Neural progenitor cell (in vitro differentiated cells): ENCODE results near the gene PDE8B.

Source experiments
- EZH2 ChIP-seq: fragments of 200-600 bp; sonication (generic); IDR thresholded peaks from 2 replicates; pipeline ENCODE4 v1.6.1; 2017; ENCODE audit warnings: antibody characterized with exemption, mild to moderate bottlenecking, moderate library complexity
- EZH2phosphoT487 ChIP-seq: fragments of 200-600 bp; sonication (generic); IDR thresholded peaks from 2 replicates; pipeline ENCODE4 v1.6.1; 2017; ENCODE audit warnings: antibody characterized with exemption
- TF ChIP-seq, protein P1 (sequence below): fragments of 200-600 bp; sonication (generic); IDR thresholded peaks from 2 replicates; pipeline ENCODE4 v1.5.1; 2017; ENCODE audit warnings: antibody characterized with exemption, mild to moderate bottlenecking

DNA sequence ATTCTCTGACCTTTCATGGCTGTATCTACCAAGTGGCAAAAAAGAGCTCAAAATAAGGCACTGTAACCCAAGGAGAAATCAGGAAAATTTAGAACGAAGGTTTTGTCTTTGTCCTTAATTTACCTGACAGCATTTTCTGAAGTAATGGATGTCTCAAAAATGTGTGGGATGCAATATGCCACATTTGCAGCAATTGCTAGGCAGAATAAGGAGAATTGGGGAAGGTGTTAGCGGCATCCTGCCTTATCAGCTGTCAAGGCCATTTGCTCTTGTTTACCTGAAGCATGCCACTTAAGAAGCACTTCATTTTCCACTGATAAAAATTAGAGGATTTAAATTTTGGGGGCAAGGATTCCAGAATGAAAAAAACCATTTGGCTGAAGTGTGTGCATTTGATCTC is 39.0 kb downstream of the PDE8B start:
- TF ChIP-seq, protein P1, sequence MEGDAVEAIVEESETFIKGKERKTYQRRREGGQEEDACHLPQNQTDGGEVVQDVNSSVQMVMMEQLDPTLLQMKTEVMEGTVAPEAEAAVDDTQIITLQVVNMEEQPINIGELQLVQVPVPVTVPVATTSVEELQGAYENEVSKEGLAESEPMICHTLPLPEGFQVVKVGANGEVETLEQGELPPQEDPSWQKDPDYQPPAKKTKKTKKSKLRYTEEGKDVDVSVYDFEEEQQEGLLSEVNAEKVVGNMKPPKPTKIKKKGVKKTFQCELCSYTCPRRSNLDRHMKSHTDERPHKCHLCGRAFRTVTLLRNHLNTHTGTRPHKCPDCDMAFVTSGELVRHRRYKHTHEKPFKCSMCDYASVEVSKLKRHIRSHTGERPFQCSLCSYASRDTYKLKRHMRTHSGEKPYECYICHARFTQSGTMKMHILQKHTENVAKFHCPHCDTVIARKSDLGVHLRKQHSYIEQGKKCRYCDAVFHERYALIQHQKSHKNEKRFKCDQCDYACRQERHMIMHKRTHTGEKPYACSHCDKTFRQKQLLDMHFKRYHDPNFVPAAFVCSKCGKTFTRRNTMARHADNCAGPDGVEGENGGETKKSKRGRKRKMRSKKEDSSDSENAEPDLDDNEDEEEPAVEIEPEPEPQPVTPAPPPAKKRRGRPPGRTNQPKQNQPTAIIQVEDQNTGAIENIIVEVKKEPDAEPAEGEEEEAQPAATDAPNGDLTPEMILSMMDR: no peak
- TF ChIP-seq EZH2 (no peak), EZH2phosphoT487 (no peak)
